Measurements from ENCODE around the gene KCNQ4.

Gene KCNQ4

GRCh38 chr1:40844887-40845878, 61.6 kb downstream of the KCNQ4 start:
- DNase-seq: no peak

GRCh38 chr1:40845895-40846294, 62.3 kb downstream of the KCNQ4 start:
- no peak for DNase-seq

GRCh38 chr1:40847023-40847745, 63.6 kb downstream of the KCNQ4 start:
- DNase-seq: no peak

GRCh38 chr1:40848530-40849189, 65.1 kb downstream of the KCNQ4 start:
- DNase-seq: peak; percentile 57

GRCh38 chr1:40849801-40850592, 66.4 kb downstream of the KCNQ4 start:
- peak; percentile 31 for DNase-seq

GRCh38 chr1:40851643-40852042, 68.1 kb downstream of the KCNQ4 start:
- DNase-seq: no peak

- no peak for DNase-seq
Measured at GRCh38 chr1:40853113-40853884, 69.7 kb downstream of the KCNQ4 start.

GRCh38 chr1:40853885-40854170, 70.2 kb downstream of the KCNQ4 start:
- DNase-seq: no peak

GRCh38 chr1:40855513-40855912, 71.9 kb downstream of the KCNQ4 start:
- DNase-seq: no peak

GRCh38 chr1:40856116-40856515, 72.5 kb downstream of the KCNQ4 start:
- DNase-seq: no peak

- no peak for DNase-seq
Measured at GRCh38 chr1:40856656-40857302, 73.2 kb downstream of the KCNQ4 start.

- DNase-seq: no peak
Measured at GRCh38 chr1:40857737-40858136, 74.2 kb downstream of the KCNQ4 start.

- no peak for DNase-seq
Measured at GRCh38 chr1:40858856-40859416, 75.3 kb downstream of the KCNQ4 start.

- DNase-seq: no peak
Measured at GRCh38 chr1:40860706-40861223, 77.2 kb downstream of the KCNQ4 start.

- DNase-seq: no peak
Measured at GRCh38 chr1:40861224-40862003, 77.8 kb downstream of the KCNQ4 start.

GRCh38 chr1:40862008-40862863, 78.6 kb downstream of the KCNQ4 start, which contains the start of gene CITED4:
TSS of gene CITED4 (minus strand) at chr1:40862363. CDS start at chr1:40862127, 236 bp downstream.
- peak; percentile 83 for DNase-seq

- no peak for DNase-seq
Measured at GRCh38 chr1:40868051-40868723, 84.6 kb downstream of the KCNQ4 start.

GRCh38 chr1:40870135-40870728, 86.6 kb downstream of the KCNQ4 start:
- no peak for DNase-seq
